HS-5 (cell line): ENCODE measurements around the gene VPS13C.
"Not testable (repeated sequence)": the region's sequence is repeated elsewhere in the genome, so short reads cannot be mapped to it uniquely, and the experiment has no call there.

Experiments used
- DNase-seq: peaks from one replicate; pipeline ENCODE4 v3.0.0-alpha.2; 2012; ENCODE audit warnings: low read depth

VPS13C gene

GRCh38 chr15:62047282-62047827 lies 12.9 kb downstream of the VPS13C start:
- DNase-seq: no peak

- no peak for DNase-seq
Measured at GRCh38 chr15:62046078-62046743, 14.0 kb downstream of the VPS13C start.

- DNase-seq: peak; percentile 62
Measured at GRCh38 chr15:62035256-62035924, 24.9 kb downstream of the VPS13C start.

- no peak for DNase-seq
Measured at GRCh38 chr15:62027916-62028315, 32.3 kb downstream of the VPS13C start.

- DNase-seq: no peak
Measured at GRCh38 chr15:62027263-62027565, 33.0 kb downstream of the VPS13C start.

GRCh38 chr15:62026487-62027262 lies 33.6 kb downstream of the VPS13C start:
- DNase-seq: no peak

GRCh38 chr15:62021991-62022600 lies 38.2 kb downstream of the VPS13C start:
- no peak for DNase-seq

GRCh38 chr15:62020576-62021160 lies 39.6 kb downstream of the VPS13C start:
- no peak for DNase-seq

GRCh38 chr15:62005354-62005753 lies 54.9 kb downstream of the VPS13C start:
- not testable (repeated sequence) for DNase-seq

- DNase-seq: no peak
Measured at GRCh38 chr15:61997786-61998185, 62.5 kb downstream of the VPS13C start.

GRCh38 chr15:61996056-61996635 lies 64.1 kb downstream of the VPS13C start:
- no peak for DNase-seq

- peak; percentile 51 for DNase-seq
Measured at GRCh38 chr15:61994216-61994615, 66.0 kb downstream of the VPS13C start.

- no peak for DNase-seq
Measured at GRCh38 chr15:61992518-61992917, 67.7 kb downstream of the VPS13C start.

GRCh38 chr15:61989667-61990066 lies 70.6 kb downstream of the VPS13C start:
- DNase-seq: no peak

- DNase-seq: no peak
Measured at GRCh38 chr15:61987824-61988223, 72.4 kb downstream of the VPS13C start.

GRCh38 chr15:61983081-61983480 lies 77.2 kb downstream of the VPS13C start:
- no peak for DNase-seq

- DNase-seq: no peak
Measured at GRCh38 chr15:61978225-61978624, 82.0 kb downstream of the VPS13C start.

GRCh38 chr15:61974759-61975158 lies 85.5 kb downstream of the VPS13C start:
- DNase-seq: no peak

- DNase-seq: no peak
Measured at GRCh38 chr15:61974118-61974517, 86.1 kb downstream of the VPS13C start.

- no peak for DNase-seq
Measured at GRCh38 chr15:61951949-61952348, 108.3 kb downstream of the VPS13C start.

- DNase-seq: peak; percentile 40
Measured at GRCh38 chr15:61946778-61947177, 113.5 kb downstream of the VPS13C start.

- no peak for DNase-seq
Measured at GRCh38 chr15:61943992-61944391, 116.3 kb downstream of the VPS13C start.
